DOHH2 (cell line): ENCODE measurements around the gene SHB.
"Not testable (repeated sequence)": the region's sequence is repeated elsewhere in the genome, so short reads cannot be mapped to it uniquely, and the experiment has no call there.

ENCODE experiments used
- CTCF ChIP-seq: fragments of 200-600 bp; sonication (generic); IDR thresholded peaks from one replicate; pipeline ENCODE4 v1.5.1; 2014; ENCODE audit warnings: antibody characterized with exemption, mild to moderate bottlenecking, low read depth, low read length; ENCODE audit not compliant: poor library complexity, severe bottlenecking
- EZH2phosphoT487 ChIP-seq: fragments of 200-600 bp; sonication (generic); IDR thresholded peaks from 2 replicates; pipeline ENCODE4 v1.6.1; 2017; ENCODE audit warnings: borderline replicate concordance, mild to moderate bottlenecking, antibody characterized with exemption, low read length, moderate library complexity, mixed read lengths

DNA sequence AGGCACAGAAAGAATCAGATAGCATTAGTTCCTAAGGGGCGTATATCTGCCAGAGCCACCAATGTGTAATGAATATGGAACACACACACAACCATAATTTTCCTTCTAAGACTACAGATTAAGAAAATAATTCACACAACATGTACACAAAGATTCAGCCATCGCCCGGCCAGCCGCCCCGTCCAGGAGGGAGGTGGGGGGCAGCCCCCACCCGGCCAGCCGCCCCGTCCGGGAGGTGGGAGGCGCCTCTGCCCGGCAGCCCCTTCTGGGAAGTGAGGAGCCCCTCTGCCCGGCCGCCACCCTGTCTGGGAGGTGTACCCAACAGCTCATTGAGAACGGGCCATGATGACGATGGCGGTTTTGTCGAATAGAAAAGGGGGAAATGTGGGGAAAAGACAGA is 178.0 kb downstream of the SHB start:
- not testable (repeated sequence) for TF ChIP-seq CTCF, EZH2phosphoT487
